ENCODE data around the gene PRR36. TPM values are rescaled to one million over a fixed set of nuclear protein-coding genes. Genes with fewer than 3 reads are reported as not detected.
A peak's percentile ranks its signal among the peaks of the same experiment; 100 is the strongest.

The PRR36 gene
- total RNA-seq, 1 experiment from 2014 or later, result 11.7 TPM

GRCh38 chr19:7917267-7918061 lies 43.3 kb upstream of the PRR36 start:
- intact Hi-C loops (cut with micrococcal nuclease; ENCODE audit: unreplicated experiment), result no loop called here
- Mint-ChIP-seq H3K4me3 (ENCODE audit: low read depth, unreplicated experiment) (peak overlapping the region; percentile 65), H3K27ac (ENCODE audit: unreplicated experiment) (no peak overlapping the region), H3K27me3 (ENCODE audit: unreplicated experiment) (no peaks in the 10 kb centered on the region), H3K36me3 (ENCODE audit: insufficient read depth, unreplicated experiment) (peaks cover 41% of the 10 kb centered on the region), H3K4me1 (ENCODE audit: low read depth, unreplicated experiment) (peaks cover 8% of the 10 kb centered on the region), H3K9me3 (ENCODE audit: low read depth, unreplicated experiment) (no peaks in the 10 kb centered on the region)
- BruUV-seq (replicated peaks), result no TSS peak
- DNase-seq, result peak; percentile 62
- TF ChIP-seq CTCF (IDR thresholded peaks at IDR 0.05; ENCODE audit: unreplicated experiment), result peak; percentile 62
- CTCF ChIA-PET, result interaction anchor here (0.7 kb wide), 1 partner anchor 26 kb away, joined by 4 read pairs; the partner anchor contains the start of gene TIMM44

GRCh38 chr19:7916955-7917266 lies 42.7 kb upstream of the PRR36 start:
- peaks cover 8% of the 10 kb centered on the region for H3K4me1 Mint-ChIP-seq (ENCODE audit: low read depth, unreplicated experiment)
- H3K27me3 Mint-ChIP-seq (ENCODE audit: unreplicated experiment), result no peaks in the 10 kb centered on the region
- H3K4me3 Mint-ChIP-seq (ENCODE audit: low read depth, unreplicated experiment), result peak overlapping the region; percentile 65
- H3K9me3 Mint-ChIP-seq (ENCODE audit: low read depth, unreplicated experiment), result no peaks in the 10 kb centered on the region
- TF ChIP-seq CTCF (IDR thresholded peaks at IDR 0.05; ENCODE audit: unreplicated experiment), result no peak
- CTCF ChIA-PET, result no interaction called here
- DNase-seq, result no peak
- no TSS peak for BruUV-seq (replicated peaks)
- intact Hi-C loops (cut with micrococcal nuclease; ENCODE audit: unreplicated experiment), result no loop called here
- peaks cover 46% of the 10 kb centered on the region for H3K36me3 Mint-ChIP-seq (ENCODE audit: insufficient read depth, unreplicated experiment)
- no peak overlapping the region for H3K27ac Mint-ChIP-seq (ENCODE audit: unreplicated experiment)

- TF ChIP-seq CTCF (IDR thresholded peaks at IDR 0.05; ENCODE audit: unreplicated experiment), result no peak
- intact Hi-C loops (cut with micrococcal nuclease; ENCODE audit: unreplicated experiment), result no loop called here
- H3K9me3 Mint-ChIP-seq (ENCODE audit: low read depth, unreplicated experiment), result no peaks in the 10 kb centered on the region
- peaks cover 8% of the 10 kb centered on the region for H3K4me1 Mint-ChIP-seq (ENCODE audit: low read depth, unreplicated experiment)
- peak; percentile 30 for DNase-seq
- CTCF ChIA-PET, result no interaction called here
- no peaks in the 10 kb centered on the region for H3K27me3 Mint-ChIP-seq (ENCODE audit: unreplicated experiment)
- H3K36me3 Mint-ChIP-seq (ENCODE audit: insufficient read depth, unreplicated experiment), result peaks cover 48% of the 10 kb centered on the region
- no TSS peak for BruUV-seq (replicated peaks)
- peak overlapping the region; percentile 65 for H3K4me3 Mint-ChIP-seq (ENCODE audit: low read depth, unreplicated experiment)
- H3K27ac Mint-ChIP-seq (ENCODE audit: unreplicated experiment), result no peak overlapping the region
Measured at GRCh38 chr19:7916103-7916954, 42.1 kb upstream of the PRR36 start.

- no peaks in the 10 kb centered on the region for H3K27me3 Mint-ChIP-seq (ENCODE audit: unreplicated experiment)
- no peak overlapping the region for H3K27ac Mint-ChIP-seq (ENCODE audit: unreplicated experiment)
- BruUV-seq (replicated peaks), result no TSS peak
- intact Hi-C loops (cut with micrococcal nuclease; ENCODE audit: unreplicated experiment), result no loop called here
- CTCF ChIA-PET, result no interaction called here
- DNase-seq, result no peak
- H3K4me3 Mint-ChIP-seq (ENCODE audit: low read depth, unreplicated experiment), result peak overlapping the region; percentile 65
- peaks cover 8% of the 10 kb centered on the region for H3K4me1 Mint-ChIP-seq (ENCODE audit: low read depth, unreplicated experiment)
- peaks cover 41% of the 10 kb centered on the region for H3K36me3 Mint-ChIP-seq (ENCODE audit: insufficient read depth, unreplicated experiment)
- no peaks in the 10 kb centered on the region for H3K9me3 Mint-ChIP-seq (ENCODE audit: low read depth, unreplicated experiment)
- no peak for TF ChIP-seq CTCF (IDR thresholded peaks at IDR 0.05; ENCODE audit: unreplicated experiment)
Measured at GRCh38 chr19:7915250-7916102, 41.3 kb upstream of the PRR36 start.
